Mucosa of rectum (tissue), 2 donors: ENCODE results near the gene BOD1L2.

ENCODE experiments used
- H3K27ac ChIP-seq, 2 donors: one replicate each; pipeline ENCODE4 v1.7.0; 2013; ENCODE audit warnings: inconsistent platforms in 2 of 2, low read depth in 2 of 2, low read length in 2 of 2
- H3K27me3 ChIP-seq, 2 donors: one replicate each; pipeline ENCODE4 v1.7.0; 2013; ENCODE audit warnings: low read length in 2 of 2; ENCODE audit not compliant: control insufficient read depth in 2 of 2, insufficient read depth in 2 of 2
- H3K36me3 ChIP-seq, 2 donors: one replicate each; pipeline ENCODE4 v1.7.0; 2013; ENCODE audit warnings: low read length in 2 of 2; ENCODE audit not compliant: control insufficient read depth in 2 of 2, insufficient read depth in 2 of 2
- H3K4me1 ChIP-seq, 2 donors: one replicate each; pipeline ENCODE4 v1.7.0; 2013; ENCODE audit warnings: low read length in 2 of 2, mild to moderate bottlenecking in 1 of 2; ENCODE audit not compliant: control insufficient read depth in 2 of 2, insufficient read depth in 2 of 2
- H3K4me3 ChIP-seq, 2 donors: one replicate each; pipeline ENCODE4 v1.7.0; 2013; ENCODE audit warnings: low read length in 2 of 2
- H3K9ac ChIP-seq, 2 donors: one replicate each; pipeline ENCODE4 v1.7.0; 2013; ENCODE audit warnings: low read length in 2 of 2, low read depth in 1 of 2, mild to moderate bottlenecking in 1 of 2
- H3K9me3 ChIP-seq, 2 donors: one replicate each; pipeline ENCODE4 v1.7.0; 2013; ENCODE audit warnings: low read length in 2 of 2; ENCODE audit not compliant: control insufficient read depth in 2 of 2
- donor health status: healthy.
- donor health status: Normal muscosa, but diverticular disease.

Gene BOD1L2

GRCh38 chr18:57131101-57131500, 15.8 kb upstream of the BOD1L2 start:
- no peaks in the 10 kb centered on the region for H3K4me1 ChIP-seq
- H3K9ac ChIP-seq, result no peak overlapping the region
- H3K27ac ChIP-seq, result no peak overlapping the region
- peaks cover 0 to 9% of the 10 kb centered on the region in 2 donors for H3K27me3 ChIP-seq
- H3K9me3 ChIP-seq, result no peaks in the 10 kb centered on the region
- no peak overlapping the region for H3K4me3 ChIP-seq
- H3K36me3 ChIP-seq, result no peaks in the 10 kb centered on the region

GRCh38 chr18:57131782-57132181, 15.1 kb upstream of the BOD1L2 start:
- Histone ChIP-seq H3K27ac (no peak overlapping the region), H3K9ac (no peak overlapping the region), H3K4me1 (no peaks in the 10 kb centered on the region), H3K9me3 (no peaks in the 10 kb centered on the region), H3K4me3 (no peak overlapping the region), H3K36me3 (no peaks in the 10 kb centered on the region), H3K27me3 (peaks cover 0 to 7% of the 10 kb centered on the region in 2 donors)

- Histone ChIP-seq H3K4me3 (no peak overlapping the region), H3K27me3 (no peaks in the 10 kb centered on the region), H3K9me3 (no peaks in the 10 kb centered on the region), H3K36me3 (no peaks in the 10 kb centered on the region), H3K27ac (no peak overlapping the region), H3K9ac (no peak overlapping the region), H3K4me1 (no peaks in the 10 kb centered on the region)
Measured at GRCh38 chr18:57134618-57135135, 12.2 kb upstream of the BOD1L2 start.

- Histone ChIP-seq H3K9me3 (no peaks in the 10 kb centered on the region), H3K27ac (no peak overlapping the region)
Measured at GRCh38 chr18:57135699-57136098, 11.2 kb upstream of the BOD1L2 start.

GRCh38 chr18:57137847-57138246, 9.0 kb upstream of the BOD1L2 start:
- no peaks in the 10 kb centered on the region for H3K36me3 ChIP-seq
- H3K4me1 ChIP-seq, result peaks cover 0 to 2% of the 10 kb centered on the region in 2 donors
- no peak overlapping the region for H3K4me3 ChIP-seq
- no peak overlapping the region for H3K9ac ChIP-seq
- no peaks in the 10 kb centered on the region for H3K9me3 ChIP-seq
- H3K27ac ChIP-seq, result no peak overlapping the region
- H3K27me3 ChIP-seq, result no peaks in the 10 kb centered on the region

More at GRCh38 chr18:57135699-57136098, 11.2 kb upstream of the BOD1L2 start:
- no peaks in the 10 kb centered on the region for H3K27me3 ChIP-seq
- H3K36me3 ChIP-seq, result no peaks in the 10 kb centered on the region
- H3K4me3 ChIP-seq, result no peak overlapping the region
- no peaks in the 10 kb centered on the region for H3K4me1 ChIP-seq
- H3K9ac ChIP-seq, result no peak overlapping the region

GRCh38 chr18:57141208-57142129, 5.4 kb upstream of the BOD1L2 start:
- H3K36me3 ChIP-seq, result no peaks in the 10 kb centered on the region
- H3K27me3 ChIP-seq, result no peaks in the 10 kb centered on the region
- no peak overlapping the region for H3K27ac ChIP-seq
- no peak overlapping the region for H3K4me3 ChIP-seq
- no peak overlapping the region for H3K9ac ChIP-seq
- H3K9me3 ChIP-seq, result no peaks in the 10 kb centered on the region
- peaks cover 0 to 2% of the 10 kb centered on the region in 2 donors for H3K4me1 ChIP-seq

GRCh38 chr18:57142324-57142723, 4.6 kb upstream of the BOD1L2 start:
- peaks cover 0 to 2% of the 10 kb centered on the region in 2 donors for H3K4me1 ChIP-seq
- H3K9ac ChIP-seq, result no peak overlapping the region
- H3K27me3 ChIP-seq, result no peaks in the 10 kb centered on the region
- no peaks in the 10 kb centered on the region for H3K9me3 ChIP-seq
- H3K36me3 ChIP-seq, result no peaks in the 10 kb centered on the region
- H3K4me3 ChIP-seq, result no peak overlapping the region
- no peak overlapping the region for H3K27ac ChIP-seq

- no peak overlapping the region for H3K27ac ChIP-seq
- H3K4me3 ChIP-seq, result no peak overlapping the region
- no peaks in the 10 kb centered on the region for H3K27me3 ChIP-seq
- H3K9me3 ChIP-seq, result no peaks in the 10 kb centered on the region
- H3K36me3 ChIP-seq, result no peaks in the 10 kb centered on the region
- peaks cover 0 to 3% of the 10 kb centered on the region in 2 donors for H3K4me1 ChIP-seq
- H3K9ac ChIP-seq, result no peak overlapping the region
Measured at GRCh38 chr18:57143265-57143664, 3.6 kb upstream of the BOD1L2 start.

- Histone ChIP-seq H3K27me3 (no peaks in the 10 kb centered on the region), H3K4me3 (no peak overlapping the region), H3K9me3 (no peaks in the 10 kb centered on the region), H3K4me1 (peaks cover 0 to 2% of the 10 kb centered on the region in 2 donors), H3K36me3 (no peaks in the 10 kb centered on the region), H3K9ac (no peak overlapping the region), H3K27ac (no peak overlapping the region)
Measured at GRCh38 chr18:57148263-57148662, 1.4 kb downstream of the BOD1L2 start.

- no peaks in the 10 kb centered on the region for H3K9me3 ChIP-seq
- no peak overlapping the region for H3K4me3 ChIP-seq
- H3K27ac ChIP-seq, result no peak overlapping the region
- H3K9ac ChIP-seq, result no peak overlapping the region
- no peaks in the 10 kb centered on the region for H3K36me3 ChIP-seq
- H3K27me3 ChIP-seq, result no peaks in the 10 kb centered on the region
- H3K4me1 ChIP-seq, result peaks cover 0 to 2% of the 10 kb centered on the region in 2 donors
Measured at GRCh38 chr18:57149051-57149450, 2.2 kb downstream of the BOD1L2 start.
